LNCAP (cell line): Measurements from ENCODE around the gene MCM9.

Source experiments
- CTCF ChIP-seq: fragments of 450-650 bp; IDR thresholded peaks from 2 replicates; pipeline ENCODE4 v1.5.1; 2017; ENCODE audit warnings: mild to moderate bottlenecking

The MCM9 gene

GRCh38 chr6:118804091-118804490, 130.9 kb downstream of the MCM9 start:
- TF ChIP-seq CTCF = no peak

GRCh38 chr6:118801257-118801656, 133.7 kb downstream of the MCM9 start:
- TF ChIP-seq CTCF = no peak

GRCh38 chr6:118800394-118801071, 134.4 kb downstream of the MCM9 start:
- peak; percentile 88 for TF ChIP-seq CTCF

- TF ChIP-seq CTCF = no peak
These were observed 135.1 kb downstream of the MCM9 start for GRCh38 chr6:118799826-118800225.

GRCh38 chr6:118791499-118791898, 143.5 kb downstream of the MCM9 start:
- no peak for TF ChIP-seq CTCF

- no peak for TF ChIP-seq CTCF
These were observed 145.0 kb downstream of the MCM9 start for GRCh38 chr6:118789954-118790353.

- no peak for TF ChIP-seq CTCF
These were observed 145.5 kb downstream of the MCM9 start for GRCh38 chr6:118789419-118789818.

GRCh38 chr6:118788702-118789101, 146.3 kb downstream of the MCM9 start:
- no peak for TF ChIP-seq CTCF
